Ascending aorta (tissue), 2 donors: Measurements from ENCODE around the gene CD14. TPM values are rescaled to one million over a fixed set of nuclear protein-coding genes. Genes with fewer than 3 reads are reported as not detected.
"Not testable (repeated sequence)": the region's sequence is repeated elsewhere in the genome, so short reads cannot be mapped to it uniquely, and the experiment has no call there.

Experiments
- DNase-seq, 2 donors: peaks; one replicate each; pipeline ENCODE4 v3.0.0-alpha.2; 2019; ENCODE audit warnings: low spot score in 2 of 2
- H3K27ac ChIP-seq, 2 donors: fragments of 200-600 bp; sonication (generic); one replicate each; pipeline ENCODE4 v1.5.1; 2016 to 2017; ENCODE audit warnings: mild to moderate bottlenecking in 1 of 2
- H3K27me3 ChIP-seq: fragments of 200-600 bp; sonication (generic); one replicate; pipeline ENCODE4 v1.5.1; 2017
- H3K36me3 ChIP-seq, 2 donors: fragments of 200-600 bp; sonication (generic); one replicate each; pipeline ENCODE4 v1.5.1; 2016
- H3K4me1 ChIP-seq, 2 donors: fragments of 200-600 bp; sonication (generic); one replicate each; pipeline ENCODE4 v1.5.1; 2016 to 2017; ENCODE audit warnings: mild to moderate bottlenecking in 1 of 2
- H3K4me3 ChIP-seq, 2 donors: fragments of 200-600 bp; sonication (generic); one replicate each; pipeline ENCODE4 v1.5.1; 2016 to 2017; ENCODE audit warnings: mild to moderate bottlenecking in 1 of 2
- H3K9me3 ChIP-seq, 2 donors: fragments of 200-600 bp; sonication (generic); one replicate each; pipeline ENCODE4 v1.5.1; 2016
- CTCF ChIP-seq, 3 experiments: fragments of 200-600 bp in 2 of 3; fragments of 450-650 bp in 1 of 3; sonication (generic) in 2 of 3; IDR thresholded peaks; one replicate each; pipeline ENCODE4 v1.5.1; 2016 to 2019; ENCODE audit warnings: antibody characterized with exemption in 3 of 3, mild to moderate bottlenecking in 1 of 3, moderate library complexity in 1 of 3
- intact Hi-C: fragments of 100-400 bp; cut with DNase I; formaldehyde crosslinking; loops from one replicate; pipeline ENCODE4 v1.15.1; 2023
- total RNA-seq: library from RNA; depleted of rRNA; stranded (reverse); fragments of >200 nt; gene quantifications from one replicate; pipeline ENCODE4 v1.1.0, GENCODE V29; 2016

The CD14 gene
- total RNA-seq, 1 donor from 2014 or later, result 122 TPM

DNA sequence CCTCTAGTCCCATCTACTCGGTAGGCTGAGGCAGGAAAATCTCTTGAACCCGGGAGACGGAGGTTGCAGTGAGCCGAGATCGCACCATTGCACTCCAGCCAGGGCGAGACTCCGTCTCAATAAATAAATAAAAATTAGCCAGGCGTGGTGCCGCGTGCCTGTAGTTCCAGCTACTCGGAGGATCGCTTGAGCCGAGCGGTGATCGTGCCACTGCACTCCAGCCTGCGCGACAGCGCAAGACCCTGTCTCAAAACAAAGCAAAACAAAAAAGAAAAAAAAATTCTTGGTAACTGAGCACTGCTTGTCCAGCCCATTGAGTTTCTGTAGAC is 31.0 kb upstream of the CD14 start:
- H3K36me3 ChIP-seq, result peaks cover 47 to 55% of the 10 kb centered on the region in 2 donors
- intact Hi-C loops, result loop anchor here (1.0 to 5.0 kb wide), 5 partner anchors 17 to 263 kb away; partner anchors contain the start of genes ANKHD1, EIF4EBP3, IK and NDUFA2

GRCh38 chr5:140660371-140660770 is 27.4 kb upstream of the CD14 start:
- H3K27me3 ChIP-seq, H3K4me1 ChIP-seq, H3K4me3 ChIP-seq, H3K27ac ChIP-seq, H3K9me3 ChIP-seq: not testable (repeated sequence)
- intact Hi-C loops, result loop anchor here (5.0 kb wide), 1 partner anchor 42 kb away; the partner anchor contains the start of gene ZMAT2
- peak in 1 of 2 donors; percentile 27 for DNase-seq
- peaks cover 70 to 73% of the 10 kb centered on the region in 2 donors for H3K36me3 ChIP-seq

More for the DNA sequence above, 31.0 kb upstream of the CD14 start:
- Histone ChIP-seq H3K4me1 (peaks cover 5 to 8% of the 10 kb centered on the region in 2 donors), H3K4me3 (peak overlapping the region; percentile 59 to 81), H3K27ac (peak overlapping the region; percentile 88 to 89), H3K27me3 (no peaks in the 10 kb centered on the region), H3K9me3 (no peaks in the 10 kb centered on the region)
- no peak for TF ChIP-seq CTCF (IDR thresholded peaks at IDR 0.05)
- DNase-seq, result no peak

DNA sequence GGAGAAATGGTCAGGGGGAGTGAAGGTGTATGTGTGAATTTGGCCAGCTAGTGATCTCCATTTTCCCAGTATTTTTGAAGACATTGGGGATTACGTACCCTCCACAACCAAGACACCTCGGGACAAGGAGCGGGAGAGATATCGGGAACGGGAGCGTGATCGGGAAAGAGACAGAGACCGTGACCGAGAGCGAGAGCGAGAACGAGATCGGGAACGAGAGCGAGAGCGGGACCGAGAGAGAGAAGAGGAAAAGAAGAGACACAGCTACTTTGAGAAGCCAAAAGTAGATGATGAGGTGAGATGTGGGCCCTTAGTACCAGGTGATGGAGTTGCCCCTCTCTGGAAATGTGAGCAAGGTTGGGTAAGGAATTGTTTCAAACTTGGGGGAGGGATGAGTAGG is 25.9 kb upstream of the CD14 start:
- Histone ChIP-seq H3K9me3 (no peaks in the 10 kb centered on the region), H3K36me3 (peaks cover 85 to 88% of the 10 kb centered on the region in 2 donors), H3K4me3 (no peak overlapping the region), H3K27me3 (no peaks in the 10 kb centered on the region), H3K4me1 (no peaks in the 10 kb centered on the region), H3K27ac (no peak overlapping the region)
- intact Hi-C loops, result no loop called here
- no peak for DNase-seq
- no peak for TF ChIP-seq CTCF (IDR thresholded peaks at IDR 0.05)

DNA sequence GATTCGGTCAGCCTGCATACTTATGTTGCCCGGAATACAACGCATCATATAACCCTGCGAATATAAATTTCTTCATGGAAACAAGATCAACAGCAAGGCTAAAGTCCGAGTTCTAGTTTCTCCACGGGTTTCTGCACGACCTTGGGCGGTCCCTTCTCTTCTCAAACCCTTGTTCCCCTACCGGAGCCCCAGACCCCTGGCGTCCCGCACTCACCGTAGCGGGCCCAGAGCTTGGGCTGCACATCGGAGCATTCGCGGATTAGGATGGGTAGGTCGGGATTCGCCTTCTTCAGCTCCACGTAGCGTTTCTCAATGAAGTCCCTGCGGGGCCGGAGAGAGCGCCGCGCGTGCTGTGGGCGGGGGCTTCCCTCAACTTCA is 14.1 kb upstream of the CD14 start:
- no peaks in the 10 kb centered on the region for H3K27me3 ChIP-seq
- DNase-seq, result peak in 1 of 2 donors; percentile 61
- peak overlapping the region; percentile 79 to 83 for H3K27ac ChIP-seq
- H3K9me3 ChIP-seq, result no peaks in the 10 kb centered on the region
- H3K4me1 ChIP-seq, result peaks cover 12 to 14% of the 10 kb centered on the region in 2 donors
- intact Hi-C loops, result loop anchor here (1.0 to 10.0 kb wide), 5 partner anchors 8 to 402 kb away; partner anchors contain the start of genes ANKHD1, HARS1, HARS2 and TMCO6
- peak overlapping the region; percentile 88 to 90 for H3K4me3 ChIP-seq
- H3K36me3 ChIP-seq, result peaks cover 30 to 59% of the 10 kb centered on the region in 2 donors
- TF ChIP-seq CTCF (IDR thresholded peaks at IDR 0.05), result no peak

DNA sequence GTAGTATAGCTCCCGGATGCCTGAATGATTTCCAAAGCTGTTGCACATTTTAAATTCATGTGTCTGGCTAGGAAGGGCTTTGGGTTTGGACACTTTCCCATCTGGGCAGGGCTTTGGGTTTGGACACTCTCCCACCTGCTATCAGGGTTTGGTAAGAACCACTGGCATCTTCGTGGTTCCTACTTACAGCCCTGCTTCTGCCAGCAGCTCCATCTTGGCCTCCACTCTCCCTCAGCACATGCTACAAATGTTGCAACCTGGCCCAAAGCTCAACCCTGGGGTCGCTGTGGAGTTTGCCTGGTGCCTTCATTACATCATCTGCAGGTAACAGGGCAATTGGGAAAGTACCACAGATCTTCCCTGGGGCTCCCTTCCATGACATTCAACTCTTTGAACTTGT is 9.7 kb upstream of the CD14 start:
- no peaks in the 10 kb centered on the region for H3K9me3 ChIP-seq
- H3K36me3 ChIP-seq, result peaks cover 5 to 31% of the 10 kb centered on the region in 2 donors
- no peak overlapping the region for H3K4me3 ChIP-seq
- TF ChIP-seq CTCF (IDR thresholded peaks at IDR 0.05), result no peak
- intact Hi-C loops, result loop anchor here (10.0 kb wide), 1 partner anchor 398 kb away; no protein-coding TSS in a partner anchor
- no peaks in the 10 kb centered on the region for H3K27me3 ChIP-seq
- H3K27ac ChIP-seq, result no peak overlapping the region
- no peak for DNase-seq
- peaks cover 9 to 16% of the 10 kb centered on the region in 2 donors for H3K4me1 ChIP-seq

DNA sequence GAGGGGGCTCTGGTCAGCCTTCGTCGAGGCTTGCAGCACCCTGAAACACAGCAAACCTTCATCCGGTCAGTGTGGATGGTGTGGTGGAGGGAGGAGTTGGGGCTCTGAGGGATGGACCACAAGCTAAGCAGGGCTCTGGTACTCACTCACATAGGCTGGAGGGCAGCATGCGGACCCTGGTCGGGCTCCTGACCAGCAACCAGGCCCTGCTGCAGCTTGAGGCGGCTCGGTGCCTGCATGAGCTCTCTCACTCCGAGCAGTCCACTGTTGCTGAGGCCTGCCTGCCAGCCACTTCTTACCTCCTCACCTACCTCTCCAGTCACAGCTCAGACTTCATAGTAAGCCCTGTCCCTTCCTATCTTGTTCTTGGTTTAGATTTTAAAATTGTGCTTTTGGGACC is 8.7 kb upstream of the CD14 start:
- no peak for TF ChIP-seq CTCF (IDR thresholded peaks at IDR 0.05)
- intact Hi-C loops, result loop anchor here (10.0 kb wide), 1 partner anchor 397 kb away; no protein-coding TSS in a partner anchor
- peaks cover 9 to 16% of the 10 kb centered on the region in 2 donors for H3K4me1 ChIP-seq
- H3K27me3 ChIP-seq, result no peaks in the 10 kb centered on the region
- peaks cover 5 to 31% of the 10 kb centered on the region in 2 donors for H3K36me3 ChIP-seq
- H3K27ac ChIP-seq, result no peak overlapping the region
- H3K9me3 ChIP-seq, result no peaks in the 10 kb centered on the region
- no peak overlapping the region for H3K4me3 ChIP-seq
- no peak for DNase-seq
